HG03103 (cell line): ENCODE results near the gene C17orf50.

Experiments
- ATAC-seq: cut with Tn5 transposase; IDR thresholded peaks from one replicate; pipeline ENCODE4 v1.9.1; 2021; ENCODE audit warnings: low read depth; ENCODE audit not compliant: unreplicated experiment

Gene C17orf50

DNA sequence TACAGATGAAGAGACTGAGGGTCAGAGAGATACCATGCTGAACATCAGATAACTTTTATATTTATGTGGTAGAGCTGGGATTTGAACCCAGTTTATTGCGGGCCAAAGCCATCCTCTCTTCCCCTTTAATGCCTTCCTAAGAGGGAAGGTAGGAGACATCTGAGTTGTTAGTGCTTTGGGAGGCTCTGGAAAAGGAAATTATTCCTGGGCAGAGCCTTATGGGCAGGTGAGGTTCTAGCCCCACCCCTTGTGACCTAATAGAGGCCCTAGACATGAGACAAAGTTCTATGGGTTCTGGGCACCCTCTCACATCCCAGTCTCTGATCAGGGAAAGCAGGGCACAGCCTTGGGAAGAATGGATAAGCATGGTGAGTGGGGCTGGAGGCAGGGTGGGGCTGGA, at the start of gene C17orf50:
C17orf50 (plus strand) TSS at position 301 of the 400 bp plus-strand sequence; CDS start at position 356, 55 bp downstream.
- ATAC-seq = no peak

DNA sequence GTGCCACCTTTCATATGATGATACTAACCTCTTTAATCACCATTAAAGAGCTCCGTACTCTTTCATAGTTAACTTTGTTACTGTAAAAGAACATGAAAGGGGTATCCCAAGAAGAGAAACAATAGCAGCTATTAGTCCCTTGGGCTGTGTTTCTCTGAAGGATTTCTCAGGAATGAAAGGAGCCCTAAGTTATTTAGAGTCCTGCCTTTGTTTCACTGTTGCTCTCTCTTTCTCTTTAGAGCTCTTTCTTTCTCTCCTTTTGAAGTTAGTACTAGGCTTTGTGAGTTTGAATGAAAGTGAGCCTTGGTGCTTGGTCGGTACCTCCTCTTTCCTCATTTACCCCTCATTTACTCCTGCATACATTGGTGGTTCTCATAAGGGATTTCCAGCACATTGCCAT, 49.7 kb upstream of the C17orf50 start:
- ATAC-seq = no peak

DNA sequence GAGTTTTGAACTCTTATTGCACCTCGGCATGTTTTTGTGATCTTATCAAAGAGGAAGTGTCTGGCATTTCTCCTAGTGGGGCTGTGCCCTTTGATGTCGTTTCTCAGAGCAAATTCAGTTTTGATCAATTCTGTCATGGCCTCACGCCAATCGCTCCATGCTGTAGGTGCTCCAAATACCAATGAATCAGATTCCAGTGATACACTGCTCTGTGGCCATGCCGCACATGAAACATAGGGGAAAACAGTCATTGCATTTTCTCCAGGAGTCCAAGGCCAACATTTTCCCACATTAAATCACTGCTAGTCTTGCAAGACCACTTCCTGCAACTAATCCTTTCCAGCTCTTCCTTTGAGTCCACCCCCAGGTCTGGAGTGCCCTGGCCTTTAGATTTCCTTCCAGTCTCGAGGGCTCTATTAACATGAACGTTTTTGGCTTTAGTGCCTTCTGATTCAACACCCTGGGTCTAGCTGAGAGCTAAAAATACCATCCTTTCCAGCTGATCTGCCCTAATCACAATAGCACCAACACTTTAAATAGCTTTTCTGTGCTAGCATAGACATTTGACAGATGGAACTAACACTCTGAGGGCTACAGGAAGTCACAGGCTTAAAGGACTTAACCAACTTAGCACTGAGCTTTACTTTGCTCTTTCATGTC, 47.5 kb upstream of the C17orf50 start:
- ATAC-seq = no peak

DNA sequence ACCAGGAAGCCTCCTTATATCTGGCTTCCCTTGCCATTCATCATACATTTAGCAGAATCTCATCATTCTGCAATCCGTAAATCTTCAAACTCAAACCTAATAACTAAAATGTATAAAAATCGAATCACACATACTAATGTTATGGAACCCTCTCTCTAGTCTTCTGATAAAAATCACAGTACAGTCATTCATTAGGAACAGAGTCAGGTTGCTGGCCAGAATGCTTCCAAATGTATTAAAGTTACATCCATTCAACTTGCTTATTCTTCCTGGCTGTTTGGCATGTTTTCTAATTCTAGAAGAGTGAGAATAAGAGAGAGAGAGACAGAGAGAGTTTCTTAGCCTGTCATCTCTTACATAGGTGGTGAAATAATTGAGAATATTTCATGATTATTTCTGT, 45.7 kb upstream of the C17orf50 start:
- ATAC-seq = no peak

DNA sequence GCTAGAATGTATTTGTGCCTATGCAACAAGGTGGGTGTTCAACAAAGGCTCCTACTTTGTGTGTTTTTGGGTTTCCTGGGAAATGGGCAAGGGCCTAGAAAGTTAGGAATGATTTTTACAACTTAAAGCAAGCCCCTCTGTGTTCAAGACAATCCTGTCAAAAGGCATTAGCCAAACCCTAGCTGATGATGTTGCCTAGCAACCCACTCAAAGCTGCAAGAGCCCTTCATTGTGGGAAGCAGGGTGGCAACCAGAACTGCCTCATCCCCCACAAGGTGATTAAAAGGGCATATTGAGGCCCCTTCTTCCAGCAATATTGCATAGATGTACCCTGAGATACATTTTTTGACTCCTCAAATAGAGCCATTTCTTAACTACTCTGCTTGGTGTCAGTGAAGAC, 45.3 kb upstream of the C17orf50 start:
- no peak for ATAC-seq

- ATAC-seq = no peak
Measured at GRCh38 chr17:35716173-35716572, 44.5 kb upstream of the C17orf50 start.

DNA sequence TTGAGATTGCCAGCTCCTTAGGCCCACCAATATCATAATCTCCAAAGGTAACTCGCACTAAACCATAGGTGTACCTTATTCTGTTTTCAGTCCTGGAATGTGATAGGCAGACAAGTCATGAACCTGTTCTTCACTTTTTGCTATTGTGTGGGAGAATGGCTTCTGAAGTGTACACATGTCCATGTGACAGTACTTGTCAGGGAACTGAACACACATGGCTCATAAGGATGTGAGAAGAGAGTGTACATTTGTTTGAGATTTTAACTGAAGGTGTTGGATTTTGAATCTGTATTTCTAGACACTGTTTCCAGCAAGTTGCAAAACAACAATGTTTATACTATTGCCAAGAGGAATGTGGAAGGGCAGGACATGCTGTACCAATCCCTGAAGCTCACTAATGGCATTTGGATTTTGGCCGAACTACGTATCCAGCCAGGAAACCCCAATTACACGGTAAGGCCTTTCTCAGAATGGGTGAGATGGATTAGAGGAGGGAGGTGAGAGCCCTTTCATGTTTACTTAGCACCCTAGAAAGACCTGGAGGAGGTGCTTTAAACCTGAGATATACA, 43.7 kb upstream of the C17orf50 start:
- no peak for ATAC-seq

GRCh38 chr17:35717475-35717874, 43.2 kb upstream of the C17orf50 start:
- no peak for ATAC-seq

DNA sequence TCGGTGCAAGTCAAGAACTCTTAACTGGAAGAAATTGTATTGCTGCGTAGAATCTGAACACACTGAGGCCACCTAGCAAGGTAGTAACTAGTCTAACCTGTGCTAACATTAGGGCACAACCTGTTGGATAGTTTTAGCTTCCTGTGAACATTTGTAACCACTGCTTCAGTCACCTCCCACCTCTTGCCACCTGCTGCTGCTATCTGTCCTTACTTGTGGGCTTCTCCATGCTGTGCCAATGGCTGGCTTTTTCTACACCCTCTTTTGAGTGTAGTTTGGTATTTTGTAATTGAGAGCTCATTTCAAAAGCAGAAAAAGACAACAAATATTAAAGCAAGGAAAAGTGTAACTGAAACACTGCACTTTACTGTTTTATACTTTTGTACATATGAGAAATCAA, 37.0 kb upstream of the C17orf50 start:
- ATAC-seq = no peak

DNA sequence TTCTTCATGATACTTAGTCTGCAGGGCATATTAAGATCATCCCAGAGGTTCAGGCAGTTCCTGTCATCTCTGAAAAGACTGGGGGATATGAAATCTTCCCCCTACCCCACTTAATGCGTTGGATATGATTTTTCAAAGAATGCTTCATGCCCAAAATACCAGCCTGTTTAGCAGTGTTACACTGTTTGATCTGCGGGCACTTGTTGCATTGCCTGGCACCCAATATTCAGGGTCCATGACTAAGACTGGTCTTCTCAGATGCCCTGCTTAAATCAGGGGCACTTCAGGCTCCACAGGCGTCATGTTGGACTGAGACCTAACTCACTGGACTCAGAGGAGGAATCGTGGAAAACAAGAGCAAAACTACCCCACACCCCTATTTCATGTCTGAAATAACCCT, 35.6 kb upstream of the C17orf50 start:
- no peak for ATAC-seq

DNA sequence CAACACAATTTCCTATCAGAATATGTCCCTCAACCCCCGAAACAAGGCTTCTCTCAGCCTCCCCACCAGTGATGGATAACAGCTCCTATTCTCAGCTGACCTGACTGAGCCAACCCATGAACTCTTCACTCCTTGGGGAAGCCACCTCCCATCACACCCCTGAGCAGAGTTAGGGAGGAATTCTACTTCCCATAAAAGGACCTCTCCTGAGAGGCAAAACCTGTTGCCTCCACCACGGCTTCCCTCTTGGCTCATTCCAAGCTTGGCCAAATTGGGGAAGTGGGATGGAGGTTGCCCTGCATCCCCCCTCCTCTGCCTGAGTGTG, 34.9 kb upstream of the C17orf50 start:
- no peak for ATAC-seq

DNA sequence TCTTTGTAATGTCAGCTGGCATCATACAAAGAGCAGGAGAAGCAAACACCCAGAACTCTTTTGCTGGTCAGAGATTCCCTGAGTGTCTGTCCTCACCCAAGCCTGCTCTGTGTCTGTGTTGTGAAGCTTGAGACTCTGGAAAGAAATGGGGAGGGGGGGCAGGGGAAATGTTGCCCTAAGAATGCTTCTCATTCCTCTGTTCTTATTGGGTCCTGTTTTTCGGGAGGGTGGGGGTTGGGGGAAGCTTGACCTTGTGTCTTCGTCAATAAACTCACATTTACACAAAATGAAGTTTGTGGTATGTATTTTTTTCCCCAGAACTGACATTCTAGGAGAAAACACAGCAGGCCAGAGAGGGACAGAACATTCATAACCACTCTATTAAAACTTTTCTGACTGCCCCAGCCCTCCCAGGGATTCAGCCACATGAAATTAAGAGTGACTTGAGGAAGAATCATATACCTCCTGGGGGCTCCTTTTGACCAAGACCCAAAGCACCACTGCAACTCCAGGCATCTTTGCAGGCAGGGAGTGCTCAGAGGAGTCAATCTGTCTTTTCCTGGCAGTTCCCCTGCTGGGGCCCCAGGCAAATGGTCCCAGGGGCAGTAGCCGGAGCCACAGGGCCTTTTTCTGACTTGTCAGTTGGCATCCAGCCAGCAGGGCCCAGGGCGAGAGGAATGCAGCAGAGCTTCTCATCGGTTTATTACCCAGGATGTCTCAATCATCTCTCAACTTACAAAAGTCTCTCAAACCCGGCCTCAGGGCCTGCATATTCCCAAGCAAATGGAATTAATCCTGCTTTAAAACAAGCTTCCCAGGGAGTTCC, 34.3 kb upstream of the C17orf50 start:
- no peak for ATAC-seq

DNA sequence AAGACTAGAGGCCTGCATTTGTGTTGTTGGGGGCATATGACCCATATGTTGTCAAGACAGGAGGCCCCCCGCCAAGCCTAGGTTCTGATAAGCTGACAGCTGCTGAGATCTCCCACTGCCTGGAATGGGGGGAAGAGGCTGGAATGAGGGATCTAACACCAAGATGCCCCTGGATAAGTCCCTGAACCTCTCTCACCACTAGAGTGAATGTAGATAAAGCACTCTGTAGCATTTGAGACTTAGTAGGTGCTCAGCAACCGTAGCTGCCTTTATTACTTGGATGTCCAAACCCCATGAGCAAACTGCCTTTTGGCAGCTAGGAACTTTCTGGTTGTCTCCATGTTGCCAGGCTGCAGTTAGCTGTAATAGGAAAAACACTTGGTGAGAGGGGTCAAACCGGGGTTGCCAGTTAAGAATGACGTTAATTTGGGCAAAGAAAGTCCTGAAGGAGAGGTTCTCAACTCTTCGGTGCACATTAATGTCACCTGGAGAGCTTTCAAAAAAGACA, 33.7 kb upstream of the C17orf50 start:
- ATAC-seq = no peak

- no peak for ATAC-seq
Measured at GRCh38 chr17:35727635-35728034, 33.1 kb upstream of the C17orf50 start.

GRCh38 chr17:35728551-35728950, 32.1 kb upstream of the C17orf50 start:
- ATAC-seq = no peak

DNA sequence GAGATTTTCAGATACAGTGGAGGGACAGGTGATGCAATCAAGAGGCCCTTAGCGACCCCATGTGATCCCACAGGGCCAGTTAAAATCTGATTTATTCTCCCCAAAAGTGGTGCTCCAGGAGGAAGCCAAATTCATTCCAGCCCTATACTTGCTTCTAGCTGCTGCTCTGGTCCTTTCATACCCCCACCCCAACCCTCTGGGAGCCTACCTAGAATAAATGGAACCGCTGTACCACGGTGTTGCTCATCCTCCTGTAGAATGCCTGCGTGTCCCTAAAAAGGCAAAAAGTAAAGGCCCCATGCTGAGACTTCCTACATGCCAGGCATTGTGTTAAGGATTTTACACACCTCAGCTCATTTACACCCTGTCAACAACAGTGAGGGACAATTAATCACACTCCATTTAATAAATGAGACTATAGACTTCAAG, 31.3 kb upstream of the C17orf50 start:
- ATAC-seq = no peak

GRCh38 chr17:35730400-35731005, 30.2 kb upstream of the C17orf50 start:
- ATAC-seq = no peak

DNA sequence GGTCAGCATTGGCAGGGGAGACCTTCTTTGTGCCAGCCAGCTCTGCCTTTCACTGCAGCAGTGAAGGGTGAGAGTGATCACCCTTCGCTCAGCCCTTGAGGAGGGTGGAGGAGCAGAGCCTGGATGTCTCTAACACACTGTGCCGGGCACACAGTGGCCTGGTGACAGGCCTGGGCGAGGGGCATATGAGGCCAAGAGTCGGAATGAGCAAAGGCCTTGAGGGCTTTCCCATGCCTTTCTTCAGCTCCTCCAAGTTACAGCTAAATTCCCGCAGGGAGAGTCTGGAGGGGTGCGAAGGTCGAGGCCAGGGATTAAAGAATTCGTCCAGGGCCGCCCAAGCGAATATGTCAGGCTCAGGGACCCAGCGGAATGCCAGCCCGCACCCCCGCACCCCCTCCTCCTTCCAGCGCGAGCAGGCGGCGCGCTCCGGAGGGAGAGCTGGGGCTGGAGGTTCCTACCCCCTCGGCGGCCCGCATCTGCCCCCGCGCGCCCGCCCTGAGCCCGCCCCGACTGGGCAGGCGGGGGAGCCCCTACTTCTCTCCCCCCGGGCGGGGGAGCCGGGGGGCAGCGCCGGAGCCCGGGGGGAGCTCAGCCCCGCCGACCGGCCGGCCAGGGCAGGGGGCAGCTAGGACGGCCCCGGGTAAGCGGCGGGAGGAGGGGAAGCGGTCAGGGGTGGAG, 29.3 kb upstream of the C17orf50 start, which contains the start of gene RASL10B:
RASL10B (plus strand) TSS at position 401 of the 678 bp plus-strand sequence. CDS start 3,546 bp downstream, outside the sequence.
- ATAC-seq = no peak

GRCh38 chr17:35731917-35732805, 28.5 kb upstream of the C17orf50 start:
- ATAC-seq = no peak

- ATAC-seq = no peak
Measured at GRCh38 chr17:35732806-35733136, 27.9 kb upstream of the C17orf50 start.
